ENCODE data around the gene APEH. TPM values are rescaled to one million over a fixed set of nuclear protein-coding genes. Genes with fewer than 3 reads are reported as not detected.
A peak's percentile ranks its signal among the peaks of the same experiment; 100 is the strongest.

APEH gene
- total and polyA plus RNA-seq, 2 of the 13 experiments (the other 11 are each of a cell fraction or from before 2014, with no cell fraction given), result 116 to 130 TPM

DNA sequence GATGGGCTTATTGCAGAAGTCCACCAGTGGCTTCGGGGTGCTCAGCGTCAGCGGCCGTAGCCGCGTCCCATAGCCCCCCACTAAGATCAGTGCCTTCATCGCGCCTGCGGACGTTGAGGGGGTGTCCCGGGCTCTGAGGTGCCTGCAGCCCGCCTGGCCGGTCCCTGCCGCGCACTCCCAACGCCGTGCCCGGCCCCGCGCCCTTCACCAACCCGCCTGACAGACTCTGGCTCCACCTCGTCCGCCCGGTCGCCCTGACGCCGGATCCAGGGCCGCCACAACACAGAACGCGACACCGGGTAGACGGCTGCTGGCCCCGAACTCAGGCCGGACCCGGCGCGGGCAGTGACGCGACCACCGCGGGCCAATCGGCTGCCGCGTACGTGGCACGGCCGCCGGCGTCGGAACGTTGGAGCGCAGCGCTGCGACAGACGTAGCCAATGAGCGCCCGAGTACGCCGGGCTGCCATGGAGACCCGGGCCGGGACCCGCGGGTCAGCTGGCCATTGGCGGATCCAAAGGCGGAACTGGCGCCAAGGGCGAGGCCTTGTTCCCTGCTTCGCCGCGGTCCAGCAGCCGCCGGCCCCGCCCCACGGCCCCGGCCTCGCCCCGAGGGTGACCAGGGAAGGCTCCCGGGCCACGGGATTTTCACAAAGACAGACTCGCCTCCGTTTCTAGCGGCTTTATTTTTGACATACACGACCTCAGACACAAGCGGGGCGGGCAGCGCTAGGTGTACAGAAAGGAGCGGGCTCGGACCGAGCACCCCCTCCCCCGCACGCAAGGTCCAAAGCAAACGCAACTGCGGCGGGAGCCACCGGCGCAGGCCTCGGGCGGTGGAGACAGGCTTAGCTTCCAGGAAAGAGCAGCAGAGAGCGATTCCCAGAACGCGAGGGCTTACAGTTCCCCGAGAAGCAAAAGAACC lies 49.7 kb downstream of the APEH start, which contains the start of gene GMPPB (continued):
- TF ChIP-seq, protein P1, sequence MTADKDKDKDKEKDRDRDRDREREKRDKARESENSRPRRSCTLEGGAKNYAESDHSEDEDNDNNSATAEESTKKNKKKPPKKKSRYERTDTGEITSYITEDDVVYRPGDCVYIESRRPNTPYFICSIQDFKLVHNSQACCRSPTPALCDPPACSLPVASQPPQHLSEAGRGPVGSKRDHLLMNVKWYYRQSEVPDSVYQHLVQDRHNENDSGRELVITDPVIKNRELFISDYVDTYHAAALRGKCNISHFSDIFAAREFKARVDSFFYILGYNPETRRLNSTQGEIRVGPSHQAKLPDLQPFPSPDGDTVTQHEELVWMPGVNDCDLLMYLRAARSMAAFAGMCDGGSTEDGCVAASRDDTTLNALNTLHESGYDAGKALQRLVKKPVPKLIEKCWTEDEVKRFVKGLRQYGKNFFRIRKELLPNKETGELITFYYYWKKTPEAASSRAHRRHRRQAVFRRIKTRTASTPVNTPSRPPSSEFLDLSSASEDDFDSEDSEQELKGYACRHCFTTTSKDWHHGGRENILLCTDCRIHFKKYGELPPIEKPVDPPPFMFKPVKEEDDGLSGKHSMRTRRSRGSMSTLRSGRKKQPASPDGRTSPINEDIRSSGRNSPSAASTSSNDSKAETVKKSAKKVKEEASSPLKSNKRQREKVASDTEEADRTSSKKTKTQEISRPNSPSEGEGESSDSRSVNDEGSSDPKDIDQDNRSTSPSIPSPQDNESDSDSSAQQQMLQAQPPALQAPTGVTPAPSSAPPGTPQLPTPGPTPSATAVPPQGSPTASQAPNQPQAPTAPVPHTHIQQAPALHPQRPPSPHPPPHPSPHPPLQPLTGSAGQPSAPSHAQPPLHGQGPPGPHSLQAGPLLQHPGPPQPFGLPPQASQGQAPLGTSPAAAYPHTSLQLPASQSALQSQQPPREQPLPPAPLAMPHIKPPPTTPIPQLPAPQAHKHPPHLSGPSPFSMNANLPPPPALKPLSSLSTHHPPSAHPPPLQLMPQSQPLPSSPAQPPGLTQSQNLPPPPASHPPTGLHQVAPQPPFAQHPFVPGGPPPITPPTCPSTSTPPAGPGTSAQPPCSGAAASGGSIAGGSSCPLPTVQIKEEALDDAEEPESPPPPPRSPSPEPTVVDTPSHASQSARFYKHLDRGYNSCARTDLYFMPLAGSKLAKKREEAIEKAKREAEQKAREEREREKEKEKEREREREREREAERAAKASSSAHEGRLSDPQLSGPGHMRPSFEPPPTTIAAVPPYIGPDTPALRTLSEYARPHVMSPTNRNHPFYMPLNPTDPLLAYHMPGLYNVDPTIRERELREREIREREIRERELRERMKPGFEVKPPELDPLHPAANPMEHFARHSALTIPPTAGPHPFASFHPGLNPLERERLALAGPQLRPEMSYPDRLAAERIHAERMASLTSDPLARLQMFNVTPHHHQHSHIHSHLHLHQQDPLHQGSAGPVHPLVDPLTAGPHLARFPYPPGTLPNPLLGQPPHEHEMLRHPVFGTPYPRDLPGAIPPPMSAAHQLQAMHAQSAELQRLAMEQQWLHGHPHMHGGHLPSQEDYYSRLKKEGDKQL (CRISPR knock-in tag; IDR thresholded peaks at IDR 0.05; ENCODE audit: low read depth), result no peak
- TF ChIP-seq, protein P2, sequence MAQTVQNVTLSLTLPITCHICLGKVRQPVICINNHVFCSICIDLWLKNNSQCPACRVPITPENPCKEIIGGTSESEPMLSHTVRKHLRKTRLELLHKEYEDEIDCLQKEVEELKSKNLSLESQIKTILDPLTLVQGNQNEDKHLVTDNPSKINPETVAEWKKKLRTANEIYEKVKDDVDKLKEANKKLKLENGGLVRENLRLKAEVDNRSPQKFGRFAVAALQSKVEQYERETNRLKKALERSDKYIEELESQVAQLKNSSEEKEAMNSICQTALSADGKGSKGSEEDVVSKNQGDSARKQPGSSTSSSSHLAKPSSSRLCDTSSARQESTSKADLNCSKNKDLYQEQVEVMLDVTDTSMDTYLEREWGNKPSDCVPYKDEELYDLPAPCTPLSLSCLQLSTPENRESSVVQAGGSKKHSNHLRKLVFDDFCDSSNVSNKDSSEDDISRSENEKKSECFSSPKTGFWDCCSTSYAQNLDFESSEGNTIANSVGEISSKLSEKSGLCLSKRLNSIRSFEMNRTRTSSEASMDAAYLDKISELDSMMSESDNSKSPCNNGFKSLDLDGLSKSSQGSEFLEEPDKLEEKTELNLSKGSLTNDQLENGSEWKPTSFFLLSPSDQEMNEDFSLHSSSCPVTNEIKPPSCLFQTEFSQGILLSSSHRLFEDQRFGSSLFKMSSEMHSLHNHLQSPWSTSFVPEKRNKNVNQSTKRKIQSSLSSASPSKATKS (CRISPR knock-in tag; IDR thresholded peaks at IDR 0.05), result no peak
- TF ChIP-seq KDM4B (CRISPR knock-in tag; IDR thresholded peaks at IDR 0.05) (no peak), SMAD1 (CRISPR knock-in tag; IDR thresholded peaks at IDR 0.05; ENCODE audit: borderline replicate concordance, low read depth) (no peak), ZFYVE20 (CRISPR knock-in tag; IDR thresholded peaks at IDR 0.05; ENCODE audit: borderline replicate concordance, low read depth) (no peak), STAG1 (CRISPR knock-in tag; IDR thresholded peaks at IDR 0.05) (no peak), GATAD1 (CRISPR knock-in tag; IDR thresholded peaks at IDR 0.05) (peak; percentile 96), SIX4 (CRISPR knock-in tag; IDR thresholded peaks at IDR 0.05) (no peak), MYC (CRISPR knock-in tag; IDR thresholded peaks at IDR 0.05; ENCODE audit: borderline replicate concordance) (peak; percentile 33; the same call in 1 of the 2 replicates), GABPA (IDR thresholded peaks at IDR 0.05; ENCODE audit: low read depth, low read length) (no peak), GABPA (CRISPR knock-in tag; IDR thresholded peaks at IDR 0.05; ENCODE audit: low read depth) (no peak), HOXA5 (CRISPR knock-in tag; IDR thresholded peaks at IDR 0.05) (peak; percentile 47; the same call in 1 of the 2 replicates), PAWR (CRISPR knock-in tag; IDR thresholded peaks at IDR 0.05; ENCODE audit: borderline replicate concordance) (peak; percentile 74; the same call in 1 of the 2 replicates), ZFP90 (CRISPR knock-in tag; IDR thresholded peaks at IDR 0.05; ENCODE audit: borderline replicate concordance) (no peak; the same call in 1 of the 2 replicates), CBX5 (CRISPR knock-in tag; IDR thresholded peaks at IDR 0.05; ENCODE audit: borderline replicate concordance) (no peak), TCF12 (IDR thresholded peaks at IDR 0.05) (no peak), TCF12 (CRISPR knock-in tag; IDR thresholded peaks at IDR 0.05) (0 out of 2 replicates have a peak, but pooled peaks have one; percentile 29), SRSF9 (IDR thresholded peaks at IDR 0.05; ENCODE audit: borderline replicate concordance, insufficient read depth, low read depth, low read length, poor library complexity, severe bottlenecking) (no peak), EHMT2 (IDR thresholded peaks at IDR 0.05; ENCODE audit: borderline replicate concordance, low read depth, low read length) (no peak)
- TF ChIP-seq, protein P3, sequence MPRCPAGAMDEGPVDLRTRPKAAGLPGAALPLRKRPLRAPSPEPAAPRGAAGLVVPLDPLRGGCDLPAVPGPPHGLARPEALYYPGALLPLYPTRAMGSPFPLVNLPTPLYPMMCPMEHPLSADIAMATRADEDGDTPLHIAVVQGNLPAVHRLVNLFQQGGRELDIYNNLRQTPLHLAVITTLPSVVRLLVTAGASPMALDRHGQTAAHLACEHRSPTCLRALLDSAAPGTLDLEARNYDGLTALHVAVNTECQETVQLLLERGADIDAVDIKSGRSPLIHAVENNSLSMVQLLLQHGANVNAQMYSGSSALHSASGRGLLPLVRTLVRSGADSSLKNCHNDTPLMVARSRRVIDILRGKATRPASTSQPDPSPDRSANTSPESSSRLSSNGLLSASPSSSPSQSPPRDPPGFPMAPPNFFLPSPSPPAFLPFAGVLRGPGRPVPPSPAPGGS (CRISPR knock-in tag; IDR thresholded peaks at IDR 0.05), result peak; percentile 3; the same call in 1 of the 2 replicates
